ENCODE results near the gene EXOC6B.

The EXOC6B gene

DNA sequence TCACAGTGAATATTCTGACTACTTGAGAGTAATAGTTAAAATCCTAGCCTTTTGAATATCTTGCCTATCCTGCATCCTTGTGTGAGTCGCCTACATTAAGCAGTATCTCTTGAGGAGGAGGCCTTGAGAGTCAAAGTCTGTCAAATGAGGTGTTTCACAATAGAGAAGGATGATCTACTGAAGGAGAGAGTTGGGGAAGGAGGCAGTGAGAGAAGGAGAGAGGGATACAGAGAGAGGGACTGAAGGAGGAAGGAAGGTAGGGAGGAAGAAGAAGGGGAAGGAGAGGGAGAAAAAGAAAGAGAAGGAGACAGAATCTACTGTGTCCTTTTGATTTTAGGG is 554.6 kb downstream of the EXOC6B start:
- no peak for DNase-seq (ENCODE audit: low spot score)

DNA sequence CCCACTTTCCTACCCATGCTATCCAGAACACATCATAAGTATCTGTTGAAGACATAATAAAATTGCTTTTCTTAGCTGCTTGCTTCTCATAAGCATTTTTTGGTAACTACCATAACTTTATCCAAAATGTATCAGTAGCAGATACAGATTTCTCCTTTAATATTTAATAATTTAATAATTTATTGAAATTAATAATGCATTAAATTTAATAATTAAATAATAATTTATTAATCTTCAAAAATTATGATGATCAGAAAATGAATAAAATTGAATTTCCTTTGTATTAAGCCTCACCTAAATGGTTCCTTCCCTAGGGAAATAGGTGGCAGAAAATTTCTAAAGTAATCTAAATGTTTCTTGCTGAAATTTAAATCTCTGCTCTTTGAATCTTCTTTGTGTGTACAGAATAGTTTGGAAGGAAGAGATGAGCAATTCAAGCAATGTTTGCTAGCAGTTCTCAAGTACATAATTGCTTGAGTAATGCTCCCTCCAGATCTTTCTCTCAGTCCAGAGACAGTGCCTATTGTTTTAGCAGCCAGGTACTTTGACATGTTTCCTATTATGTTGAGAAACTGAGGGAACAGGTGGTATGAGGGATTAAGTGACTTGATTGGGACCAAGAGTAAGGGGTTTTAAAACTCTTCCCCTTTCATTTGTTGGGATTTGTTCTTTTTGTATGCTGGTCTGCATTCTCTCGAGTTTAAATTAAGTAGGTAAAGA is 555.1 kb downstream of the EXOC6B start:
- no peak for DNase-seq (ENCODE audit: low spot score)

DNA sequence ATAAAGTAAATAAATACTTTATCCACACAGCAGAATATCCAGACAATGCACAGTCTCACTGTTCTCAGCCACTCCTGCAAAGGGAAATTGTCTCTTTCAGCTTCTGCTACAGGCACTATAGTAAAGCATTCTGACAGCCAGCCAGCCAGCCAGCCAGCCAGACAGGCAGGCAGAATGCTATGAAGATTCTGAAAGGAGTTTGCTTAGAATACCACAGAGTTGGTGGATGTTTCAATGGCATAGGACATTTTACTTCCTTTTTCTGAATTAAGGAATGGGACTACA is 562.1 kb downstream of the EXOC6B start:
- DNase-seq (ENCODE audit: low spot score), result no peak

DNA sequence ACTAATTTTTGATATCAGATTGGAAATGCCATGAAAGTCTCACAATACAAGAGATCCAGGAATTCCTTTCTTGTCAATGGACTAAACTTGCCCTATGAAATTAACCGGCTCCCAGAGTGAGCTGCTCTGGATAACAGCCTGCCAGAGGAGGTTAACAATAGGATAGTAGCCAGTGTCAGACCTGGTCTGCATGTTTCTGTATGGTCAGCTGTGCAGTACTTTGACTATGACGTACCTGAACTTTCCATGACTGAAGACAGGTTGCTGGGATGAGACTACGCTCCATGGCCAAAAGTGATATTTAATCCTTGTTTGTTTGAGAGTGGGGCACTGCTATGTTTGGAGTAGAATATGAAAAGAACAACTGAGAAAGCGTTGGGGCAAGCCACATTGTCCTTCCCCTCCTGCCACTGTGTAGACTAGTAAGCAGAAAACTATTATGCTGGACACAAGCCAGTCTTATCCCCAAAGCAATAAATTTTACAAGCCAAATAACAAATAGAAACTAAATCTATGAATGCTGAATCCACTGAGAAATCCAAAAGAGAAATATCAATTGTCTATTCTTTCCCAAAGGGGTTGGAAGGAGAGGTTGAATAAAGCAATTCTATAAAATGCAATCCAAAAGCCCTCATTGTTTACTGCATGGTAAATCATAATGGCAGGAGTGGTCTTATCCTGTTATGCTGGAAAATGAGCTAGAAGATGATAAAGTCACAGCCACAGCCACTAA is 562.6 kb downstream of the EXOC6B start:
- no peak for DNase-seq (ENCODE audit: low spot score)

DNA sequence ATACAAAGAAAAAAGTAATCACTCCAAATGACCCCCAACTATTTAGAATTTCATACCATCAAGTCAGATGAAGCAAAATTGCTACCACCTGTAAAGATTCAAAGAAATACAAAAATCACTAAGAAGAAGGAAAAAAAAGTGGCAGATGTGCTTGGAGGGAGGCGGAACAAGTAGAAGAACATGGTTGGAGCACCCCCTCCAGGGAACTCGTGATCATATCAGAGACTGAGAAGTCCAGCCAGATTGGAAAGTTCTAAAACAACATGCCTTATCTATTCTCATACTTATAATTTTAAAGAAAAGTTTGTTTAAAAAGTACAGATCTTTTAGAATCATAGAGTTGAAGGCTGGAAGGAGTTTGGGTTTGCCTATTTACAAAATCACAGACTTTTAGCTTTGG is 564.8 kb downstream of the EXOC6B start:
- DNase-seq (ENCODE audit: low spot score), result no peak

DNA sequence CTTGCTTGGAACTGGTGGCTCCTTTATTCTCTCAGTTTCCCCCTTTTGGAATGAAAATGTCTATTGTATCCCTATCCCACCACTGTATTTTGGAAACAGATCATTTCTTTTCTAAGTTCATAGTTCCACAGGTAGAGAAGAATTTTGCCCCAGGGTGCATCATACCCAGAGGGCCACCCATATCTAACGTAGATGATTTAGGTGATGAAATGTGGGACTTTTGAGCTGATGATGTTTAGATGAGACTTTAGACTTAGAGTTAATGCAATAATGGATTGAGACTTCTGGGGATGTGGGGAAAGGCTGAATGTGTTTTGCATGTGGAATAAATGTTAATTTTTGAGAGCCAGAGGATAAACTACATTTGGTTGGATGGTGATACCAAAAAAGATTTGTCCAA is 570.3 kb downstream of the EXOC6B start:
- DNase-seq (ENCODE audit: low spot score), result no peak

DNA sequence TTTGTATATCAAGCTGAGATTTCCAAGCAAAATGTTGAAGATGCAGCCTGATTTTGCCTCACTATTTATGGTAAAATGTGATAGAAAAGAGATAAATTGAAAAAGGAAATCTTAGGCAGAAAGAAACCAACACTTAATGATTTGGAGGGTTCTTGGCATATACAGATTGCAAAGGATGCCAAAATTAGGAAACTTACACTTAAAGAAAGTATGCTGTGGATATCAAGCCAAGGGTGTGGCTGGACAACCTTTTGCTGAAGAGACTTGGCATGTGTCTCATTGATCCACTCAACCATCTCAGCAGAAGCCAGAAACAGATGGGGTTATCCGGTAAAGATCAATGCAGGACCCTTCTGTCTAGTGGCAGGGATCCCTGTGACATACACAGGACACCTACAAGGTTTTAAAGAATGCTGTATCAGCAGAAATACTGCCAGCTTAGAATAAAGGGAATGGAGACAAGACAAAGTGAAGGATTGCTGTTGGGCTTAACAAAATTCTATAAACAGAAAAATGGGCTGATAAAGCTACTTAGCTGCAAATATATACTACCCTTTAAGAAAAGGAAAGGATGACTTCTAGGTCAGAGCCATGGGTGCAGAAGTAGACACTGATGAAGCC is 570.9 kb downstream of the EXOC6B start:
- DNase-seq (ENCODE audit: low spot score), result no peak

DNA sequence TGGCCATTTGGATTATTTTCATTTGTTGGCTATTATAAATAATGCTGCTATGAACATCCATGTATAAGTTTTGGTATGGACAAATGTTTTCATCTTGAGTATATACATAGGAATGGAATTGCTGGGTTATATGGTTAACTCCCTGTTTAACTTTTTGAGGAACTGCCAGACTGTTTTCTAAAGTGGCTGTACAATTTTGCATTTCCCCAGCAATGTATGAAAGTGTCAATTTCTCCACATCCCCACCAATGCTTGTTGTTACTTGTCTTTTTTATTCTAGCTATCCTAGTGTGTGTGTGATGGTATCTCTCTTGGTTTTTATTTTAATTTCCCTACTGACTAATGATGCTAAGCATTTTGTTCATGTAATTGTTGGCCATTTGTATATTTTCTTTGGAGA is 587.5 kb downstream of the EXOC6B start:
- DNase-seq (ENCODE audit: low spot score), result no peak

DNA sequence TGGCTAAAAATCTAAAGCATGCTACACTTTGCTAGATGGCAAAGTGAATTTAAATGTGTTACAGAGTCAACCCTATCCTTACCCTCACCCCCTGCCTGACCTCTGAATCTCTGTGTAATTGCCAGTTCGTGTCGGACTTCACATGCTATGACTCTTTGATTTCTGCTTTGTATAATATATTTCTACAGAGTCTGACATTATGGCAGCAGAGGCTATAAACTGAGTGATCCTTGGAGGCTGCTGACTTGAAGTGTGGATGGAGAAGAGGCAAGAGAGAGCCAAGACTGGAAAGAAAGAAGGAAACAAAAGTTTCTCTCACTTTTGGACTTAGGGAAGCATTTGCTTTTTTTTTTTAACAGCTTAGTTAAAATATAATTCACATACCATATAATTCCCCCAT is 588.3 kb downstream of the EXOC6B start:
- no peak for DNase-seq (ENCODE audit: low spot score)

DNA sequence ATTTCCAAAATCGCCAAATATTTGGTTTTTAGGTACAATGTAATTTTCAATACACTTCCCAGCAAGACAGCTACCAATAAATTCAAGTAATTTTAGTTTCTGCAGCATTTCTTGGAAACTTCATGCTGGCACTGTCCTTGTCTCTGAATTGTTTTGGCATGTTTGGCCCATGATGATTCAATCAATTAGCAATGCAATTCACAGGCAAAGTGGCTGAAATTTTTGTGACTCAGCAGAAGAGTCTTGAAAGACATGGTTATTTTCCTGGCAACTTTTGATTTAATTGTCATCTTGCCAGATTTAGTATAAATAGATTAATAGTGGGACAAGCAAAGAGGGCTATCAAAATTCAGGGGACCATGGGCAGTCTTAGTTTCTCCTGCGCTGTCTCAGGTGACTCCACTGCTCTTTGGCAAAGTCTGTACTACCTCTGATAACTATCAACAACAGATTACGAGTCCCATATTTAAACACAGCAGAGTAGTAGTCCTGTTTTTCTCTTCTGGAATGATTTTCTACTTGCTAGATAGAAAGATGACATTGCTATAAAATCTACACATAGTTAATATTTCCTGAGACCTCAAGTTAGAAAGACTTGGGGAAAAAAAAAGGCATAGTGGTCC is 589.3 kb downstream of the EXOC6B start:
- peak; percentile 9 for DNase-seq (ENCODE audit: low spot score)

DNA sequence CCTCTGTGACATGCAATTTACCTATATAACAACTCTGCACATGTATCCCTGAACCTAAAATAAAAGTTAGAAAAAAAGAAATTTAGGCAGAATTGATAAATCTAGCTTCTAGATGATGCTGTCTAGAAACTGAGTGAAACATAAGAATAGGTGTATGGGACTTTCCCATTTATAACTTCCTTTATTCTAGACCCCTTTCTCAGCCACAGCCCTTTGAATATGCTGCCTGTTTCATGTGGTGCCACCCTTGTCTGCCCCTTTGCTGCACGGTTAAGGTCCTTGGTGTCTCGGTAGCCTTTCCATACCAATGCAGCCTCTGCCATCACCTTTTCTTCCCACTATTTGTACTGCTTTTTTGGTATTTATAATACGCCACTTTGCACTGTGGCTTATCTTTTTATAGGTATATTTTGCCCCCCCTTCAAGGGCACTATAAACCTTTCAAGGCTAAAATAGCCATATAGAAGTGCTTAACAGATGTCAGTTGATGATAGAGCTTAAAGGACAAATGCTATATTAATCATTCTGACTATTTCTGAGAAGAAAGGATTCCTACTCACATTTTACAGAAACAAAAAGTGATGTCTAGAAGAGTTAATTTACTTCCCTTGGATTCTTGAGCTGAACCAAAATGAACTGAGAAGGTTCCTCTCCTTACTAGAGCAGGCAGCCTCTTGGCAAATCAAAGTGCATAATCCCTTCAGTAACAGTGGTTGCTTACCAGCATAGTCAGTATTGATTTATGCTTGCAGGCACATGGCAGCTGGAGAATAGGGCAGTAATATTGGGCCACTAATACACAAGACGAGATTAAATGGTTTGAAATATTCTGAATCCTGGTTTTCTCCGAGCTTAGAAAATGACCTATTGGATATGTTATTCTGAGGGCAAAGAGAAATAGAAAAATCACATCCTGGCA is 590.1 kb downstream of the EXOC6B start:
- DNase-seq (ENCODE audit: low spot score), result no peak

DNA sequence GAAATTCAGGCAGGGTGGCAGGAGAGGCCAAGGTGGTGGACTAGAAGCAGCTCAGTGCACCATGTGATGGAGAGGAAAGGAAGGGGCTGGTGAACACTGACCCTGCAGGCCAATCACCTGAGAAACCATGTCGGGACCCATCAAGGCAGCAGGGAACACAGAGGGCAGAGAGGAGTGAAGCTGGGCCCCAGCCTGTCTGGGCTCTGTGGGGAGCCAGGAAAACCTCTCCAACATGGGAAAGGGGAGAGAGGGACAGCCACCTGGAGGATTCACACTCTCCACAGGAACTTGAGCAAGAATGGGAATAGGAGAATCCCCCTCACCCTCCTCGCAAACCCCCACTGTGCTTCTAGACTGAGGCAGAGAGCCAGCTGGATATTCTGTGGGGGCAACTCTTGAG is 592.6 kb downstream of the EXOC6B start:
- no peak for DNase-seq (ENCODE audit: low spot score)

DNA sequence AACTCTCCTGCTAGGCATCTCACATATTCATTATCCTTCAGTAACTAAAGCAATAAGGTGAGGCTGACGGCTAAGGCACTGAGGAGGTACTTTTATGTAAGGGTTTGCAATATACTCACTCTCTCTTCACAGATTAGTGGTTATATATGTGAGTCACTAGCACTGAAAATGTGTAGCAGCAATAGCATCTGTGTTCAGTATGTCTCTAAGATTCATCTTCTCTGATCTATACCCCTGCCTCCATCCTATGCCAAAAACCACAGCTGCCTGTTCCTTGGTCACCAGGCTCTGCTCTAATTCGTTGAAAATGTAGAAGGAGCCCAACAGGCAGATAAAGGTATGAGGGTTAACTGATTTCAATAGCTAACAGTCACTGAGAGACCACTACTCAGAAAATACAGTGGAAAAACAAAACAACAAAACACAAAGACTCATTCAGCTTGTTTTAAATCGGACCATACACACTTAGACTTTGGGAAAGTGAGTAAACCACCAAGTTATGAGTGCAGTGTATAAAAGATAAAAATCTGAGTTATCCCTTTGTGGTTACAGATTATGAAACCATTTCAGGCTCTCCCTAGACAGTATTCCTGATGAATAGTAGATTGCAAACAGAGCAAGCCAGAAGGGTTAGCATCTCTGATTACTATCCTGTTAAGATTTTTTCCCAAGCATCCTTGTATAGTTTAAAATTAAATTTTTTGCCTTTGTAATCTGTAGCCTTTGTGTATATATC is 602.8 kb downstream of the EXOC6B start:
- no peak for DNase-seq (ENCODE audit: low spot score)

DNA sequence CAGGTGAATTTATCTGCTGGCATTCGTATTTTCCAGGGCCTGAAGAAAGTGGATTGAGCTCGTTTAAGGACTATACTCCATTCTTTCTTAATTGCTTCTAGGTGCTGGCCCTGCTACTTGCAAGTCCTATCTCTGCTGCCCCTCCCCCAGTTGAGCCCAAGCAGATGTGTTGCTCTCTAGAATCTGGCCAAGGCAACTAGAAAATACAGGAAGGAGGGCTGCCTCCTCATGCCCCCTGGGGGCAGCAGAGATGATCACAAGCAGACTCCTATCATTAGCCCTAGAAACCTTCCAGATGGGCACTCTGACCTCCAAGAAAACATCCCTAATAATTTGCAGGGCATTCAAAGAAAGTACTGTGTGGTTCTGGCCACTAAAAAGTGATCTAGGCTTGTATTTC is 605.7 kb downstream of the EXOC6B start:
- no peak for DNase-seq (ENCODE audit: low spot score)

DNA sequence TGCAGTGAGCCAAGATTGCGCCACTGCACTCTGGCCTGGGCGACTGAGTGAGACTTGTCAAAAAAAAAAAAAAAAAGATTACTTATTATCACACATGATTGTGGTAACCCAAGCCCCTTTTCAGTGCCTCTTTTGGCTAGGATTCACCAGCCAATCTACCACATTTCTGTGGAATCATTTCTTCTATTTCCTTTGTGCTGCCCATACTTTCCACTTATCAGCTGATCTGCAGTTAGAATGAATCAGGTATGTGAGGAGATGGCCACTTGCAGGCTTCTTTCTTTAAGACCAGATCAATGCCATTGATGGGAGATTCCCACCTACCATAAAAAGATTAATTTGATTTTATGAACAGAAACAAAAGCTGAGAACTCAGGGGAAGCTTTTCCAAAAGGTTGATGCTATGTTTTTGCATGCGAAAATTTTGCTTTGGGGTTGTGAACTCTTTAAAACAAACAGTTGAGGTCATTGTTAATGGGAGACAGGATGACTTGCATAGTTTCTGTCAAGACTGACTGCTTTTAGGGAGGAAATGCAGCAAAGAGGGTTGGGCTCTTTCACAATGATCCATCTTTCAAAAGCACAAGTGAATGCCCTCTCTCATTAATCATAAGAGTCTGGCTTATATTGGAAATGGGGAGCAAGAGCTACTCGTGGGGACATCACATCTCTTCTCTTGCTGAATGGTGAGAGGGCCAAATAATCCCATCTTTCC is 611.2 kb downstream of the EXOC6B start:
- DNase-seq (ENCODE audit: low spot score), result no peak

DNA sequence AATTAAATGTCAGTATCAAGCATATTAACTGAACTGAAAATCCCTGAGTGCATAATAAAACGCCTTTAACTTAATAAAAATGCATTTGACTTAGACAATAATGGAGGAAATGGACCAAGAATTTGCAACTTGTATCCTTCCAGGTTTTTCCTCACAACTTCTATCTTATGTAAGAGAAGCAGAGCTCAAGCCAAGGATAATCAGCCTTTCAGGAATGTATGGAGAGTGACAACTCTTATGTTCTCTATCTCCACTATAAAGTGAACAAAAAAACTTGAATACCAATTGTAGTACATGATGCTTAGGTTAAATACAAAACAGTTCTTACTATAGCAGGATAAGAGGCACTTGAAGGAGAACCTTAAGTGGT is 613.4 kb downstream of the EXOC6B start:
- DNase-seq (ENCODE audit: low spot score), result no peak

DNA sequence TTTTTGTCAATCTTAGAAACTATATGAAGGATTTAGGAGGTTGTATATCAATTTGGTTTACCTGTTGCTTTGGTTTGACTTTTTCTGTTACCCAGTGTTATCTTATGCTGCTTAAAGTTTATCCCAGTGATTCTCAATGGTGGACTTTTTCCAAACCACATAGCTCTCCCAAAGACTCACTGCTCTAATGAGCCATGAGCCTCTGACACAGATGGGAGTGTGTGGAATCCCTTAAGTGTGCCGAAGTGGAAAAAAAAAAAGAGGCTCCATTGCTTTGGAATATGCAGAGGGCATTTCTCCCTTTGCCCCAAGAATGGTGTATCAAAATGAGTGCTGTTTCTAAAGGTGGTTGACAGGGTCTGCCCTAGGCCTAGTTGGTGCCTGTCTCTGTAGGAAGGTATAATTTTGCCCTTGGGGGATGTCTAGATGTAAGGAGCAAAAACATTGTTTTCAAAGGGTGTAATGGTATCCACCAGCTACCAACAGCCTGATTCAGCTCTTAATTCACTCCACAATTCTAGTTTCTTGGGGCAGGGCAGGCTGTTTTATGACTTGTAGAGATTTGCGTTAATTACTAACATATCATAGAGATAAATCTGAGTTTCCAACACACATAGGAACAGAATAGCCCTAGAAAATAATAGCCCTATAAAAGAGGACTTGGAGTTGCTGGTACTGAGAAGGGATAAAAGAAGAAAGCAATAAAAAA is 613.9 kb downstream of the EXOC6B start:
- no peak for DNase-seq (ENCODE audit: low spot score)

DNA sequence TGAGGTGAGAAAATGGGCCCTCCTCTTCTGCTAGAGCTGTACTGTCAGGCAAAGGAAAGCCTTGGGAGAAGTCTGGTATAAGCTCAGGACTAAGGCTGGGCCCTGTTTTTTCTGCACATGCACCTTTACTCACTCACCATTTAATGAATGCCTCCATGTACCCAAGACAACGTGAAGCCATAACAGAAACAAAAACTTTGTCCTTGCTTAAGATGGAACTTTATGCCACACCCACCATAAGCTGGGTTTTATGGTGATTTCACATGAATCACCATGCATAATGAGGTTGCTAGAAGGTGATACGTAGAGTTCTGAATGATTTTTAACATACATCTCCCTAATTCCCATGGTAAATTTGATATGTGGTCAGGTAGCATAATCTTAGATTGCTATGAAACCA is 614.5 kb downstream of the EXOC6B start:
- peak; percentile 21 for DNase-seq (ENCODE audit: low spot score)

DNA sequence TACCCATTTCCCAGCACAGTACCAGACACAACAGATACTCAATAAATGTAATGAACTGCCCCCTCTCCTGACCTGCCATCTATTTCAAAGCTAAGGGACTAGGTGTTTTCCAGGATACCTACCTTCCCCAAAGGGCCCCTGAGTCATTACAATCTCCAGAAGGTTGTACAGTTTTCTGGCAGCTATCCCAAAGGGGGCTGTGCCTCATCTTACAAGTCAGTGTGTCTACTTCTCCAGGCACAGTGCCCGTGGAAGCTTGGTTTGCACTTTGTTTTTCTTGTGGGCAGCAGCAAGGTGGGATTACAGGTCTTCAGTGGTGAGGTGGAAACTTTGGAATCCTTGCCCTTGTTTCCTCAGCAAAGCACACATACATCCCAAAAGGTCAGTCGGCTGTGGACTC is 615.4 kb downstream of the EXOC6B start:
- peak; percentile 6 for DNase-seq (ENCODE audit: low spot score)

DNA sequence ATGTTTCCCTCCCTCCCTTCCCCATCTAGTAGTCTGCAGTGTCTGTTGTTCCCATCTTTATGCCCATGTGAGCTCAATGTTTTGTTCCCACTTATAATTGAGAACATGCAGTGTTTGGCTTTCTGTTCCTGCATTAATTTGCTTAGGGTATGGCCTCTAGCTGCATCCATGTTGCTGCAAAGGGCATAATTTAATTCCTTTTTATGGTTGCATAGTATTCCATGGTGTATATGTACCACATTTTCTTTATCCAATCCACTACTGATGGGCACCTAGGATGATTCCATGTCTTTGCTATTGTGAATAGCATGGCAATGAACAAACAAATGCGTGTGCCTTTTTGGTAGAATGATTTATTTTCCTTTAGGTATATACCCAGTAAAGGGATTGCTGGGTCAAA is 617.6 kb downstream of the EXOC6B start:
- DNase-seq (ENCODE audit: low spot score), result no peak
